Measurements from ENCODE around the gene SEC14L2. TPM values are rescaled to one million over a fixed set of nuclear protein-coding genes. Genes with fewer than 3 reads are reported as not detected.

Gene SEC14L2
- total and polyA plus RNA-seq, 2 of the 8 experiments (the other 6 are each of a cell fraction or from before 2014, with no cell fraction given): 2.8 to 3.2 TPM

GRCh38 chr22:30433773-30434172, 37.0 kb downstream of the SEC14L2 start:
- Histone ChIP-seq H3K4me1 (replicated peaks in 1 of 4; ENCODE audit: control insufficient read depth in 3 of 4, insufficient read depth in 4 of 4, low read length in 3 of 4) (peaks cover 0 to 10% (median 3%) of the 10 kb centered on the region in 4 experiments; a peak in 4 of 7 replicates), H3K14ac (ENCODE audit: insufficient read length) (no peak overlapping the region), H4K8ac (ENCODE audit: extremely low read depth, insufficient read depth, low read length) (no peak overlapping the region), H3K79me2 (ENCODE audit: control insufficient read depth in 1 of 2, insufficient read depth in 2 of 2, low read length in 2 of 2) (no peaks in the 10 kb centered on the region), H3K23me2 (ENCODE audit: low read depth, low read length) (no peaks in the 10 kb centered on the region; the same call in 1 of the 2 replicates), H3K4ac (replicated peaks; ENCODE audit: insufficient read length, low read depth, low read length) (no peak overlapping the region), H2BK5ac (ENCODE audit: low read depth, low read length) (no peak overlapping the region), H2AFZ (ENCODE audit: low read length) (no peak overlapping the region), H2BK12ac (ENCODE audit: low read depth, low read length) (no peak overlapping the region), H3K56ac (replicated peaks; ENCODE audit: insufficient read length, low read depth, low read length) (no peak overlapping the region), H4K91ac (replicated peaks; ENCODE audit: insufficient read length, low read length) (no peak overlapping the region), H3K4me3 (ENCODE audit: extremely low read depth in 1 of 4, insufficient read depth in 2 of 4, low read depth in 3 of 4, low read length in 4 of 4) (no peak overlapping the region), H3K9me3 (ENCODE audit: insufficient read depth in 2 of 2, low read depth in 1 of 2, low read length in 1 of 2) (peaks cover 0 to 6% of the 10 kb centered on the region in 2 experiments; a peak in 1 of 4 replicates), H3K18ac (ENCODE audit: extremely low read depth, low read length) (no peak overlapping the region), H3K36me3 (ENCODE audit: control insufficient read depth in 2 of 4, insufficient read depth in 4 of 4, low read length in 3 of 4) (peaks cover 0 to 2% (median 0%) of the 10 kb centered on the region in 4 experiments; a peak in 2 of 8 replicates), H4K5ac (ENCODE audit: insufficient read length, low read depth, low read length) (no peak overlapping the region), H3K27me3 (replicated peaks in 1 of 4; ENCODE audit: control insufficient read depth in 3 of 4, extremely low read depth in 1 of 4, insufficient read depth in 3 of 4, low read length in 3 of 4) (no peaks in the 10 kb centered on the region), H2BK15ac (ENCODE audit: low read length) (no peak overlapping the region), H3K9ac (replicated peaks in 1 of 4; ENCODE audit: extremely low read depth in 1 of 4, low read depth in 3 of 4, low read length in 3 of 4) (no peak overlapping the region), H3K4me2 (ENCODE audit: insufficient read depth in 1 of 2, low read depth in 2 of 2, low read length in 2 of 2) (no peak overlapping the region), H2BK20ac (ENCODE audit: low read length) (no peak overlapping the region), H3K23ac (ENCODE audit: insufficient read length) (no peak overlapping the region), H4K20me1 (replicated peaks in 1 of 2; ENCODE audit: control insufficient read depth in 1 of 2, insufficient read depth in 2 of 2, low read length in 2 of 2) (peaks cover 0 to 4% of the 10 kb centered on the region in 2 experiments), H2BK120ac (replicated peaks; ENCODE audit: low read depth, low read length) (no peak overlapping the region), H3K79me1 (ENCODE audit: low read depth, low read length) (no peaks in the 10 kb centered on the region; the same call in 1 of the 2 replicates), H2AK5ac (ENCODE audit: low read depth, low read length) (no peak overlapping the region), H3K27ac (ENCODE audit: low read depth, low read length) (no peak overlapping the region)
- ChIA-PET POLR2A (ENCODE audit: partially characterized antibody) (interaction anchor here (1.3 to 1.9 kb wide), 2 partner anchors 10 to 11 kb away, joined by 4 to 6 read pairs; no protein-coding TSS in a partner anchor), CTCF (ENCODE audit: partially characterized antibody) (interaction anchor here (0.7 to 3.6 kb wide), 4 partner anchors 9 to 57 kb away, joined by 3 to 25 read pairs (median 6); no protein-coding TSS in a partner anchor)
- FAIRE-seq (no peak), DNase-seq (ENCODE audit: low read depth in 1 of 2, low spot score in 2 of 2) (no peak)
- 79% methylated on average over 1 of the region's 1 CpG; no CpG with 5 or more reads in 1 of the 2 experiments for WGBS, 2 experiments (ENCODE audit: extremely low coverage in 1 of 2, insufficient coverage in 1 of 2, insufficient read length in 1 of 2, insufficient replicate concordance in 2 of 2, low coverage in 1 of 2, low lambda C conversion rate in 2 of 2, missing lambda C conversion rate in 1 of 2)
- TF ChIP-seq USF2 (IDR thresholded peaks at IDR 0.05; ENCODE audit: low read length): no peak
- TF ChIP-seq SAP30 (IDR thresholded peaks at IDR 0.05; ENCODE audit: insufficient read depth, insufficient replicate concordance, low read length): no peak
